Fibroblast of peridontal ligament (primary cell): ENCODE results near the gene SEC22C.

ENCODE experiments used
- DNase-seq: peaks from one replicate; pipeline ENCODE4 v3.0.0-alpha.2; 2010; ENCODE audit errors: extremely low read depth

Gene SEC22C

DNA sequence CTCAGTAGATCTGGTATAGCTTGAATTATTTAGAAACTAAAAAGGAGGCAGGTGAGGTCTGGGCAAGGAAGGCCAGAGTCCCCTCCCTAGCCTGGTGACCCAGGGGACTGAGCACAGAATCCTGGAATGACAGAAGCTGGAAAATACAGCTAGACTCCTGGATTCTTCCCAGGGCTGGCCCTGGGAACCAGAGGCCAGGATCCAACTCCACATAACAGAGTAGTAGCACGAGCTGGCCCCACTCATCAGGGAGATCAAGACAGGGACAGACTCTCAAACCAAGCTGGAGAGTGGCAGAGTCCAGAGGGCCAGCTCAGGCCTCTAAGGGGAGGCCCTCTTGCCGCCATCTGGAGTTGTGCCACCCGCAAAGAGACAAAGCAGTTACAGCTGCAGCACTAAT is 68.6 kb downstream of the SEC22C start:
- DNase-seq = no peak

DNA sequence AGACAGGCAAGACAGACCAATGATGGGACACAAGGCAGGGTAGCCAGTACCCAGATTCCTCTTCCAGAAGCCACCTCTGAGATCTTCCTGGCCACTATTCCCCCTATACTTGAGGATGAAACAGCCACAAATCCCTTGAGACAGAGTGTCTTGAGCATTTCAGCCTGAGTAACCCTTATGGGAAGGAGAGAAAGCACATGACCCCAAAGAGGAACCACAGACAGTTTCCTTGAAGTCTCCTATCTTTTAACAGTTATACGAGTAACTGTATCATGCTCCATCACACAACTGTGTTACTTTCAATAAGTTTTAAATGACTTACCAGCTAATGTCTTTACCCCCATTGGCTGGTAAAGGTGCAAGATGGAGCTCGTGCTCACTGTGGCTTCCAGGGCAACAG is 70.0 kb downstream of the SEC22C start:
- DNase-seq = no peak

DNA sequence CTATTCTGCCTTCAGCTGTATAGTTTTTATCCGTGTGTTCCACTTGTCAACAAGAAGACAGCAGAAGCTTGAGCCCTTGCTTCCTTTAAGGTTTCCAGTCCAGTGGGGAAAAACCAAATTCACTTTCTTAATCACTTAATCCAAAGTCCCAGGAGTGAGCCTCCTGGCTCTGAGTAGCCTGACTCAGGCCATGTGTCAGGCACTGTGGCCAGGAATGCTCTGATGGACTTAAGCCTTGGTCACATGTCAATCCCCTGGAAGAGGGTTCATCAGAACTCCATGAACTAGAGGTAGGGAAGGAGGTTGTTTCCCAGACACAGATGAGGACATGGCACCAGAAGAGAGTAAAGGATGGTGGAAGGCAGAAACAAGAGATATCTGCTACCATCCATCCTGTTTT is 70.6 kb downstream of the SEC22C start:
- DNase-seq = no peak

DNA sequence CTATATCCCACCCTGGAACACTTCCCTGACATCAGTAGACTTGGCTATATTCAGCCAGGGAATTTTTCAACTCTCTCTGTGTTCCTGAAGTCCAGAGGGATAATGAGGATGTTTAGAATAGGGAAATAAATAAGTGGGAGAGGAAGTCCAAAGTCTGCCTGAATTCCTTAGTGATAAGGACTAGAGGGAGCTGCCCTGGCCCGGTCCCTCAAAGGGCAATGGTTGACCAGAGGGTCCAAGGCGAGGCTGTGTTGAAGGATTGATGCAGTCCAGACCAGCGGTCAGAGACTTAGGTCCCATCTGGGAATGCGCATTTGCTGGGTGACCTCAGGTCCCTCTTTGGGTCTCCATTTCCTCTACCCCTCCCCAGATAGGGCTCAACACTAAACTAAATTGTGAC is 71.4 kb downstream of the SEC22C start:
- no peak for DNase-seq

DNA sequence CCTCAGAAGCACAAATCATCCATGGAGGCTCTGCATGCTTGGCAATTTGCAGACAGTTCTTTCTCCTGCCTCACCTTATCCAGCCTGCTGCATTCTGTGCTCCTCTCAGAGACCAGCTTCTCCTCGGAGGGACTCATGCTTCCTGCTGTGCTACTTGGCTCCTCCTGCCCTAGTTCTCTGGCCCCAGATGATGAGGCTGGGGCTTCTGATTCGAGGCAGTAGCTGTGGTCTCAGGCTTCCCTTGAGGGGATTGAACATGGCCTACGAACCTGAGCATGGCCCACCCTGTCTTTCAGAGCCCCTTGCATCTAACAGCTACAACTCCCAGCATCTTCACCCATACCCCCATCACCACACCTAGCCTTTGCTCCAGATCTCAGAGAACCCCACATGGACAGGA is 72.7 kb downstream of the SEC22C start:
- no peak for DNase-seq

DNA sequence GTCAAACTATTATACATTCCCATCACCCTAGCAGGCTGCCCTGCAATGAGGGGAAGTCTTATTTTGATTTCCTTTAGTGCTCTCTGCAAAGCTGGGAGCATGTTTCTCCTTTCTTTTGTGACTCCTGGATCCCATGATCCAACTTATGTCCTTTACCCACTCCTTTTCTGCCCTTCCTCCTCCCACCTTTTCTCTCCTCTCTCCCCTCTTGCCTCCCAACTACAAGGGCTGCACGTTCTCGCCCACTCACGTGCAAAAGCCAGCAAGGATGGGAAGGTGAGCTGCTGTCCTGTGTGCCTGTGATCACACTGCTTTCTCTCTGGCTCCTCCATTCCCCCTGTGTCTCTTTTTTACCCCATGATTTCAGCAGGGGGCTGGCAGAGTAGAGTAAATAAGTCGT is 73.2 kb downstream of the SEC22C start:
- DNase-seq = no peak

DNA sequence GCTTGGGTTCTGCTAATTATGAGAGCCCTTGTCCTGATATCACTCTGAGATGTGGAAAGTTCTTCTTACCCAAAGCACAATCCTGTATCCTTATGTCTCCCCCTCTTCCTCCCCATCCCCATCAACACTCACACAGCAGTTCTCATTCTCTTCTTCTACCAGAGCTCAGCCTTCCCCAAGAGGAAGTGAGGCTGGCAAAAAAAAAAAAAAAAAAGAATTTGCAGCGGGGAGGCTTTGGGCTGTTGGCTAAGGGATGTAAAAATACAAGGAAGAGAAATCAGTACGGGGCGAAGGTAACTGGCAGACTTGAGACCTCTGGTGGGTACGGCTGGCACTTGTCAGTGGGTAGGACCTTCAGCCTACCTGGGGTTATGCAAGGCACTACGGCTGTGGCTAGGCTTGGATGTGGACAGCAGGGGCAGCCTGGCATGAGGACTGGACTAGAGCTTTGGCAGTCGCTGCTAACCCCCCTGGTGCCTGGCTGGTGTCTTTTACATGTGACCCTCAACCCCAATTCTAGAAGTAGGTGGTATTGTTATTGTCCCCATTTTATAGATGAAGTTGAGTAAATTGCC is 73.9 kb downstream of the SEC22C start:
- DNase-seq = no peak

DNA sequence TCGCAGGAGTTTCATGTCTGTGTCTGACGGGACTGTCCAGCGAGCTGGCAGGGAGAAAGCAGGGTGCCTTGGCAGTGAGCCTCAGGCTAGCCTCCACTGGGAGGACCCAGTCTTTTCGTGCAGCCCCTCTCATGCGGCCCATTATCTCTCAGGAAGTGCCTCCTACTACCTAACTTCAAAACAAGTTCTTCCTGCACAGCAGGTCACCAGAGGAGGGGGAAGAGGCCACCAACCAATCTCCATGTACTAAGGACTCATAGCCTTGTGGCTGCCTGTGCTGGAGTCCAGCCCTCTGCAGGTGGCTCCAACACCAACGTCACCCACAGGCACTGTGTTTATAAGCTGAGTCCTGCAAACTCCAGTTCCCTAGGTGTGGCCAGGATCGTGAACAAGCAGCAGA is 74.5 kb downstream of the SEC22C start:
- DNase-seq = no peak

DNA sequence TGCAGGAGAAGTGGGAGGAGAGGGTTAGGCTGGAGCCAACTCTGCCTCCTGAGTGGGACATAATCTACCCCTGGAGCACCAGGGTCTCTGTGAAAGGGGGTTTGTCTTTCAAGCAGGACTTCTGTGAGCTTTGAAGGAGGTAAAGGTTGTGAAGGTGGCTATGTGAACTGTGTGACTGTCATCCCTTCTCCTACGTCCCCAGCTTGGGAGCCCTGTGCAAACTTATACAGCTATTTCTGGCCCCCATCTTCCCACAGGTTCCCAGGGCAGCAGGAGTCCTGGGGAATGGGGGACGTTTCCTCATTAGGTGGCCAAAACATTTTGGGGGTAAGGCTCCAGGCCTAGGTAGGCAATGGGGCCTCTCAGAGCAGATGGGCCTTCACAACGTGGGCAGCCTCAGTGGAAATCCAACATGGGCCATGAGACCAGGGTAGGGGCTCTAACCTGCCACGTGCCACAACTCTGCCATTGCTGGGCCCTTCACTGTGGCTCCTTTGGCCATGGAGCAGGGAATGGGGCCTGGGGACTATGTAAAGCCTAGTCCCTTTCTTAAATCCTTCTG is 75.8 kb downstream of the SEC22C start:
- no peak for DNase-seq

DNA sequence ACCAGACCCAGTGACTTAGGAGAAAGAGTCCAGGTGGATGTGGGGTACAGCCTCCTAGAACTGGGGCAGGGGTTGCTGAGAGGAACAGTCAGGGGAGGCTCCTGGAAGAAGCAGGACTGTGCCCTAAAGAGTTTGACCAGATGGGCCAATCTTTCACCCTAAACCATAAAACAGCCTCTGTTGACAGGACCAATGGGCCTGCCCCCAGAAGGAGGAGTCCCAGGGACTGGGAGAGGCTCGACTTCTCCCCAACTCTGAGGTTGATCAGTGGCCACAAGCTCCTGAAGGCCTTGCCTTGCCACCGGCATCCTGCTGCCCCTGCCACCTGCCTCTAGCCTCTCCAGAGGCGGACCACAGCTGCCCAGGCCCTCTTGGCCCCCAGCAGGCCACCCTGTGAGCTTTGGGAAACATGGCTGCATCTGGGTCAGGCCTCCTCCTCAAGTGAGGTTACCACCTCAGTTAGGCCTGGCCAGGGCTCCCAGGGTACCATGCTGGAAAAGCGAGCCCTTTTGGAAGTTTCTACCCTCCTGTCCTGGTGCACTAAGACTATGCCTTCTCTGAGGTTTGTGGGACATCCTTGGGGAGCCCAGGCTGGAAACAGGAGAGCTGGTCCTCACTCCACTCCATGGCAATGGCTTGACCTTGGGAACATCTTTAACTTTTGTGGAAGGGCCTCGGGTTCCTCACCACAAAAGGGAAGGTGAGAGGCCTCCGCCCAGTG is 76.5 kb downstream of the SEC22C start:
- no peak for DNase-seq

DNA sequence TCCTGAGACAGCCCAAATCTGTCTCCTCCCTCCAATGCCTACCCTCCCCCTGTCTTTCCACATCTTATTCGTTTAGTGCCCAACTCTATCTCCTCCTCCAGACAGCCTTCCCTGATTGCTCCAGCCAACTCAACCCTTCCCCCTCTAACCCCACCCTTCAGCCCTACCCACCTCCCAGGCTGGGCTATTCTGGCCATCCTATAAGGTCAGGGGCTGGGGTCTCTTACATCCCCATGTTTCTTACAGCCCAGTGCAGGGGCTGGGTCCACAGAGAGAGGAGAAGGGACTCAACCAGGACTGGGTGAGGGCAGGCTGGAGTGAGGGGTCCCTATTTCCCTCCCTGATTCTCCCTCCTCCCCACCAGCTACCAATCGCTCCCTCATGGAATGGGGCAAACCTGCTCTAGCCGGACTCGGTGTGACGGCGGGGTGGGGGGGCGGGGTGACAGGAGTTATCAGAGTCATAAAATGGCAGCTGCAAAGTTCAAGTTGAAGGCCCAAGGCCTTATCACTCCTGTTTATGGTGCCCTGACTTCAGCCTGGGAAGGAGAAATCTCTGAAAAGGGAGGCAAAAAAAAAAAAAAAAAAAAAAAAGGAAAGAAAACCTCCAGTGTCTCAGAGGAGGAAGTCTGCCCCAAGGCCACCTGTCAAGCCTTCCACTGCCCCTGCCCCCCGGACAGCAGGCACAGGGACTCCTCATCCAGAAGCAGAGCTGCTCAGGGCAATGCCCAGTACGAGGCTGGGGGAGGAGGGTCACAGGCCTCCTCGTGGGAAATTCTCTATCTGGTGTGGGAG is 77.2 kb downstream of the SEC22C start:
- DNase-seq = no peak

DNA sequence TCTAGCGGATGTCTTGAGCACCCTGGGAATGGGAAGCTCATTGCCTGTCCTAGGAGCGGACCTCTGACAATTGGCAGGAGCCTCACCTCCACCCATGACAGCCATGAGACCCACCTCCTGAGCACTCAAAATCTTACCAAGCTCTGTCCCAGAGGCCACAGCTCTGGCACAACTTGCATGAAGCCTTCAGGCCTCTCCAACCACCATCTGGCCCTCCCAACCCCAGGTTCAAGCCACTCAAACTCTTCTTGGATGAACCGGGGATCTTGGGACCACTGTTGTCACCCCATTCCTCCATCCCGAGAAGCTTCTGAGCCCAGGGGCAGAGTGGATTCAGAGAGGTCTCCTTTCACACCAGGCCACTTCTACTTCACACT is 77.8 kb downstream of the SEC22C start:
- no peak for DNase-seq

DNA sequence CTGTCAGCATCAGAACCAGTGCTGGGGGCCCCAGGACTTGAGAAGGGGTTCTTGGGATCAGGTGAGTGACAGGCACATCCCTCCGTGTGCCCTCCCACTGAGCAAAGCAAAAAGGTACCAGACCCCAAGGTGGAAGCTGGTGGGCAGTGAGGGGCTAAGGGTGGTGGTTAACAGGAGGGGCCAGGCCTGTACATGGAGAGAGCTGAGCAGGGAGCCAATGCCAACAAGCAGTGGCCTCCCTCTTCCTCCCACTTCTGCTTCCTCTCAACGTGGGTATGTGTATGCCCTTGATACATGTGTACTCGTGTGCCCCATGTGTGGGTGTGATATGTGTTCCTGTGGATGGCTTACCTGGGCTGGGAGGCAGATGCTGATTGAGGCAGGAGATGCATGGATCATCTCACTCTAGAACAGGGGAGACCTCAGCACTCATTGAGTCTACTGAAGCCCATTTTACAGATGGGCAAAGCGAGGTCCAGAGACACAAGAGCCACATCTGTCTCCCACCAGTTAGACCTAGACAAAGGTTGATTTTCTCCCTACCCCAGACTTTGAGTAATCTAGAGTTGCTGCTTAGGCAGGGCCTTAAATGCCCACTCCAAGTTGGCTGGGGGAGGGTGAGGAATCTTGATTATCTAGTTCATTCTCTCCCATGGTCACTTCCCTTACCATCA is 78.4 kb downstream of the SEC22C start:
- no peak for DNase-seq

DNA sequence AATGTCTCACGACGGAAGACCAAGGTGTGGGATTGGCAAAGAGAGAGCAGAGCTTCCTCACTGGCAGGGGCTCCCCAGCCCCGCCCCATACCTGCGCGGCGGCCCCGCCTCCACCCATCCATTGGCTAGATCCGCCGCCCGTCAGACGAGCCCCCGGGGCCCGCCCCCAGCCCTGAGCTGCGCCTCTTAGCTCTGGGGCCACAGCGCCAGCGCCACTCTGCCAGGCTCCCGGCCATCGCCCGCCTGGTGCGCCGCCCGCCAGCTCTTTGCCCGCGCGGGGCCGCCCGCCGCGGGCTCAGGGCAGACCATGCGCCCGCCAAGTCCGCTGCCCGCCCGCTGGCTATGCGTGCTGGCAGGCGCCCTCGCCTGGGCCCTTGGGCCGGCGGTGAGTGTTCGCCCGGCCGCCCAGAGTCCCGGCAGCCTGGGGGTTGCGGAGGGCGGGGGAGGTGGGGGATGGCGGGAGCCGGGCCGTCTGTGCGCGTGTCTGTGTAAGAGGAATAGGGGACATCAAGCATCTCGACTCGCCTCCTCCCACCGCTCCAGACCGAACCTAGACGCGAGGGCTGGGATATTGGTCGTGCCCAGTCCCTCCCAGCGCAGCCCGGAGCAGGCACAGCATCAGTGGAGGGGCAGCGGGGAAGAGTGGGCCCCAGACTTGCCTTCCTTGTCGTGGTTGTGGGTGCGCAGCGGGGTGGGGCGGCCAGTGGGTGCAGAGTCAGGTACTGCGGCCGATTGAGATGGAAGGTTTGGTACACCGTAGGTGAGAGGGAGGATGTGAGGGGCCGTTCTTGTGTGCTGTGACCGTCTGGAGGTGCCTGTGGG is 79.1 kb downstream of the SEC22C start, which contains the start of gene VIPR1:
Gene VIPR1 (plus strand): TSS at position 215 of the 822 bp plus-strand sequence. CDS start 93 bp downstream, at position 308.
- DNase-seq = no peak

DNA sequence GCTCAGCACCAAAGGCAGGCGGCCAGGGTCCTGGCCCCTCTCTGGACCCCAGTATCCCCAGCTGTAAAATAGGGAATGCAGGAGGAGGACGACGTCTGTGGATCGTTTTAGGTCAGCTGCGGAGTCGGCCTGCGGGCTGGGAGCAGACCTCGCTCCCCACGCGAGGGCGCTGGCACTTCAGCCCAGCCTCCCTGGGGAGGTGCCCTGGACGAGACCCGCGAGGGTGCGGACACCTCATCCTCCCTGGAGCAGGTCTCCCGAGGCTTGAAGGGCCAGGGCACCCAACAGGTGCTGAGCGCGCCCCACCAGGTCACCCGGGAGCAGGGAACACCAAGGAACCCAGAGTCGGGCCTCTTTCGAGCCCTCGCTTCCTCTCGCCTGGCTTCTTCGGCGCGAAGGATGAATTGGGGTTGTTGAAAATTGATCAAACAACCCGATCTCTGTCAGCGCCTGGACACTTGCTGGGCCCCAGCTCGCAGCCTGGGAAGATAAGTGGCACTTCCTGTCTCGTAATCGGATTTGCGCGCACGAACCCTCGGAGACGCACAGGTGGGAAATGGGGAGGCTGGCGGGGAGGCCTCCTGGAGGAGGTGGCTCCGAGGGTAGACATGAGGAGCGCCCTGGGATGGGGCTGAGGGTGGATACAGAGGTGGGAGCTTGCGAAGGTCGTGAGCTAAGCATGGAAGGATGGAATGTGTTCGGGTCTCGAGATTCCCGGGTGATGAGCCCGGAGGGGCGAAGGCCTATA is 79.9 kb downstream of the SEC22C start:
- DNase-seq = no peak

DNA sequence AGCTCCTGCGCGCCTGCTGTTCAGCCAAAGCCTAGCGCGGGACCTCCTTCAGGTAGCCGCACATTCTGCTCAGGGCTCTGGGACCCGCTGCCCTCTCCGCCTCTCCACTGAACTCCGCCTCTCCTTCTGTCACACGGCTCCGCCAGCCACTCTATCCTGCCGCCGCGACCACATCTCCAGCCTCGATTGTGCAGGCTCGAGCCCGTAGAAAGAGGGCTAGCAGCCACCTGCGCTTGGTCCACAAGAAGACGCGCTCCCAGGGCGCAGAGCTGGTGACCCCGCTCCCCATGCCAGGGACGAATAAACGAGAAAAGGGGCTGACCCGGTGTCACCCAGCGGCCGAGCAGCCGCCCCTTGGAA is 80.5 kb downstream of the SEC22C start:
- DNase-seq = no peak

DNA sequence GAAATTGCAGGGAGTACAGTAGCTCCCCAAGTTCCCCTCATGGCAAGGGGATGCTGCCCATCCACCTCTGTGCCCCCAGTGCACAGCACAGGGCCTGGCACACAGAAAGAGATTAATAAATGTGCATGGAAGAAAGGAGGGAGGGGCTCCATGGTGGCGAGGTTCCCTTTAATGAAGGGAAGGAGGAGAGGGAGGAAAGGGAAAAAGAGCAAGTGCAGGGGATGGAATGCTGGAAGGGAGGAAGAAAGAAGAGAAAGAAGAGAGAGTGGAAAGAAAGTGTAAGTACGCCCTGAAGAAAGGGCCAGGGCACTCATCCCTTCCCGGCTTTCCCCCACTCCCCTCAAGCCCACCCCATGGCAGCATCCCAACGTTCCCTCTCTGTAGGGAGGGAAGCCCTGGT is 80.9 kb downstream of the SEC22C start:
- DNase-seq = no peak

DNA sequence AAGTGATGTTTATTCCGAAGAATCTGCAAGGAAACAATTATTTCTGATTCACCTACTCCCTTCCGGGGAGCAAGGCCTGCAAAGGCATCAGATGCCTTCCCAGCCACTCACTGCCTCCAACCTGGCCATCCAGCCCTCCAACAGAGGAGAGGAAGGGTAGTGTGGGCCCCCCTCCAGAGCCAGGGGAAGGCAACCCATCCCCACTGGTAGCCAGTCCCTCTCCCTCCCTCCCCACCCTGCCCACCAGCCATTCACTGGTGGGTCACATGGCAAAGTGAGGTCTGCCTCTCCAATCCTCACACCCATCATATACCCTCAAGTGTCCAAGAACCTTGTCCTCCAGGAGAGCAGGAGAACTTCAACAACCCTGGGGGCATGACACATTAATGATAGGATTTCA is 81.7 kb downstream of the SEC22C start:
- DNase-seq = no peak

DNA sequence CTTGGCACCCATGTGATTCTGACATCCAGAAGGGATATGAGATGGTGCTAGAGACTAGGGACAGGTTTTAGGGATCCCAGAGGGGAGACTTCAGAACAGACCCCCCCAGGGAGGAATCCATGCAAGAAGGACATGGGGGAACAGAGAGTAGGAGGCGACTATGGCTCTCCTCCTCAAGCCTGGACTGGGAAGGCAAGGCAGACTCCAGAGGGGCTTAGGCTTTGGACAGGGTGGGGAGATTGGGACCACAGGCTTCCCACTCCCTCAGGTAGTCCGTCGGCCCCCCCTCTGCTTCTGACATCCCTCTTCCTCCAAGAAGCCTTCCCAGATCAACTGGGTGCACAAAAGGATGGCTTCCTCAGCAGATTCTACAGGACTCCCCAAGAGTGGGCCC is 82.3 kb downstream of the SEC22C start:
- no peak for DNase-seq

DNA sequence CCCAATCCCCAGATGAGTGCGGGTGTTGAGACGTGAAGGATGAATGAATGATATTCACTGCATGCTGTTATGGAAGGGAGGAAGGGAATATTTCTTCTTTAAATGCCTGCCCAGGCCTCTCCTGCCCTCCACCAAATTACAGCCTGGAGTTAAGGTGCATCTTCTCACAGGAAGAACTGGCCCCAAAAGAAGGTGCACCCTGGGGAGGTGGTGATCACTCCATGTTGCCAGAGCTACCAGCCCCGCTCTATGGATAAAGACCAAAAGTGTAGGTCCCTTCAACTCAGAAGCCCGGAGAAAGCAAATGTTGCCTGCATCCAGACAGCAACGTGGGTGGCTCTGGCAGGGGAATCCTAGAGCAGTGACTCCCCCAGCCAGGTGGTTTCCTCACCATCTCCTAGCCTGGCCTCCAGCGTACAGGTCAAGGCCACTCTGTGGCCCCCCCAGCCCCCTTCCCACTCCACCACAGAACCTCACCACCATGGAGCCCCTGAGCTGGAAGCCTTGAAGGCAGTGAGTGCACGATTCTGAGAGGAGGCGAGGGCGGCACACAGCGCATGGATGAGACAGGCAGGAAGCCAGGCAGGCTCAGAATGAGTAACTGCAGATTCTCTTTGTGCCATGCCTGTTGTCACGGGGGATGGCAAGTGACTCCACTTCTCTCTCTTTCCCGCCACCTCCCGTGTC is 82.8 kb downstream of the SEC22C start:
- no peak for DNase-seq
